ENCODE measurements around the gene ADPRHL1.

ADPRHL1 gene

DNA sequence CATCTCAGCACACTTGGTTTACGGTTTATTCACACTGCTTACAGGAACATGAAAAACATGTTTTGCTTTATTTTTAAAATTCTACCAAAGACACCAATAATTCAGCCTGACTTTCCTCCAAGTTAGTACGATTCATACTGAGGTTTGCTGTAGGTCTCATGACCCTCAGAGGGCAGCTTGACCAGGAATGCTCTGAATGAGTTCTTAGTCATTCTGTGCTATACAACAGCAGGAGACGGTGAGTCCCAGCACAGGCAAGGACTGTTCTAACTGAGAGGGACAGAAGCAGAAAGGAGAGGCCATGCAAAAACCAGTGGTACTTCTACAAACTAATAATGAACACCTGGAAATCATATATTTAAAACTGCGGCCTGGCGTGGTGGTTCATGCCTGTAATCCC, 95.8 kb downstream of the ADPRHL1 start:
- no peak for ATAC-seq (ENCODE audit: low read depth)
- Histone ChIP-seq H3K27me3 (ENCODE audit: insufficient read depth, poor library complexity, severe bottlenecking) (no peaks in the 10 kb centered on the region), H3K4me1 (ENCODE audit: insufficient read depth, poor library complexity, severe bottlenecking) (no peaks in the 10 kb centered on the region), H3K27ac (ENCODE audit: poor library complexity, severe bottlenecking) (no peak overlapping the region), H3K9me3 (ENCODE audit: severe bottlenecking) (no peaks in the 10 kb centered on the region), H3K36me3 (ENCODE audit: low read depth) (no peaks in the 10 kb centered on the region), H3K4me3 (ENCODE audit: severe bottlenecking) (no peak overlapping the region)
- TF ChIP-seq, protein P1, sequence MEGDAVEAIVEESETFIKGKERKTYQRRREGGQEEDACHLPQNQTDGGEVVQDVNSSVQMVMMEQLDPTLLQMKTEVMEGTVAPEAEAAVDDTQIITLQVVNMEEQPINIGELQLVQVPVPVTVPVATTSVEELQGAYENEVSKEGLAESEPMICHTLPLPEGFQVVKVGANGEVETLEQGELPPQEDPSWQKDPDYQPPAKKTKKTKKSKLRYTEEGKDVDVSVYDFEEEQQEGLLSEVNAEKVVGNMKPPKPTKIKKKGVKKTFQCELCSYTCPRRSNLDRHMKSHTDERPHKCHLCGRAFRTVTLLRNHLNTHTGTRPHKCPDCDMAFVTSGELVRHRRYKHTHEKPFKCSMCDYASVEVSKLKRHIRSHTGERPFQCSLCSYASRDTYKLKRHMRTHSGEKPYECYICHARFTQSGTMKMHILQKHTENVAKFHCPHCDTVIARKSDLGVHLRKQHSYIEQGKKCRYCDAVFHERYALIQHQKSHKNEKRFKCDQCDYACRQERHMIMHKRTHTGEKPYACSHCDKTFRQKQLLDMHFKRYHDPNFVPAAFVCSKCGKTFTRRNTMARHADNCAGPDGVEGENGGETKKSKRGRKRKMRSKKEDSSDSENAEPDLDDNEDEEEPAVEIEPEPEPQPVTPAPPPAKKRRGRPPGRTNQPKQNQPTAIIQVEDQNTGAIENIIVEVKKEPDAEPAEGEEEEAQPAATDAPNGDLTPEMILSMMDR (IDR thresholded peaks at IDR 0.05; ENCODE audit: poor library complexity, severe bottlenecking): no peak
- DNase-seq (ENCODE audit: low spot score): no peak

DNA sequence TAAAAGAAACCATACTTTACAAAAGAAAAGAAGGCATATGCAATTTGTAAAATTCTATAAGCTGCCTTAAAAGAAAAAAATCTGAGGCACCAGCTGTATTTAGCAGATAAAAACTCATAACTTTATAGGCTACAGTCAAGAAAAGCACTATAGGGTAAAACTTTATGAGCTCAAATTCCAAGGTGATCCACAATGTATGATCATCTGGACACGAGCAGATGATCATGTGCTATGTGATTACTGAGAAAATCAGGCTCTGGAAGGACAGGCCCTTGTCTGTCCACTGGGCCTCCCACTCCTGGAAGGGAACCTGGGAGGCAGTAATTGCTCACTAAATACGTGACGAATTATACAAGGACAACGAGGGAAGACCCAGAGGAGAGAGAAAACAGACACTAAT, 96.7 kb downstream of the ADPRHL1 start:
- Histone ChIP-seq H3K9me3 (ENCODE audit: severe bottlenecking) (no peaks in the 10 kb centered on the region), H3K4me1 (ENCODE audit: insufficient read depth, poor library complexity, severe bottlenecking) (no peaks in the 10 kb centered on the region), H3K27me3 (ENCODE audit: insufficient read depth, poor library complexity, severe bottlenecking) (no peaks in the 10 kb centered on the region), H3K27ac (ENCODE audit: poor library complexity, severe bottlenecking) (no peak overlapping the region), H3K4me3 (ENCODE audit: severe bottlenecking) (no peak overlapping the region), H3K36me3 (ENCODE audit: low read depth) (no peaks in the 10 kb centered on the region)
- ATAC-seq (ENCODE audit: low read depth): no peak
- TF ChIP-seq, protein P1 (IDR thresholded peaks at IDR 0.05; ENCODE audit: poor library complexity, severe bottlenecking): no peak
- no peak for DNase-seq (ENCODE audit: low spot score)

DNA sequence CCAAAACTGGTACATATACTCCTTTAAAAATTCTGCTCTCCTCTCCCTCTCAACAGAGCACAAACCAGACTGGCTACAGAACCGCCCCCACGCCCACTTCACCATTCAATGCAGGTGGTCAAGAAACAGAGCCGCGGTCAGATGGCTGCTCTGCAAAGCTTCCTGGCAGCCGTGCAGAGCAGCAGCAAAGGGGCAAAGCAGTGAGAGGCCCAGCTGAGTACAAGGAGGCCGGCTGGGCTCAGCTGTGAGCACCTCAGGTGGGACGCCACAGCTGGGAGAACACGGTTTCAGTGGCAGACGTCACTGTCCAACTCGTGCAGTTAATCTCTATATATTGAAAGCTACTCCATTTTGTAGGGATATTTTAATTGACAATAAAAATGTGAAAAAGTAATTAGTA, 97.7 kb downstream of the ADPRHL1 start:
- no peak overlapping the region for H3K4me3 ChIP-seq (ENCODE audit: severe bottlenecking)
- H3K36me3 ChIP-seq (ENCODE audit: low read depth): no peaks in the 10 kb centered on the region
- DNase-seq (ENCODE audit: low spot score) (no peak), ATAC-seq (ENCODE audit: low read depth) (no peak)
- no peaks in the 10 kb centered on the region for H3K27me3 ChIP-seq (ENCODE audit: insufficient read depth, poor library complexity, severe bottlenecking)
- no peaks in the 10 kb centered on the region for H3K4me1 ChIP-seq (ENCODE audit: insufficient read depth, poor library complexity, severe bottlenecking)
- no peak overlapping the region for H3K27ac ChIP-seq (ENCODE audit: poor library complexity, severe bottlenecking)
- TF ChIP-seq, protein P1 (IDR thresholded peaks at IDR 0.05; ENCODE audit: poor library complexity, severe bottlenecking): no peak
- no peaks in the 10 kb centered on the region for H3K9me3 ChIP-seq (ENCODE audit: severe bottlenecking)

DNA sequence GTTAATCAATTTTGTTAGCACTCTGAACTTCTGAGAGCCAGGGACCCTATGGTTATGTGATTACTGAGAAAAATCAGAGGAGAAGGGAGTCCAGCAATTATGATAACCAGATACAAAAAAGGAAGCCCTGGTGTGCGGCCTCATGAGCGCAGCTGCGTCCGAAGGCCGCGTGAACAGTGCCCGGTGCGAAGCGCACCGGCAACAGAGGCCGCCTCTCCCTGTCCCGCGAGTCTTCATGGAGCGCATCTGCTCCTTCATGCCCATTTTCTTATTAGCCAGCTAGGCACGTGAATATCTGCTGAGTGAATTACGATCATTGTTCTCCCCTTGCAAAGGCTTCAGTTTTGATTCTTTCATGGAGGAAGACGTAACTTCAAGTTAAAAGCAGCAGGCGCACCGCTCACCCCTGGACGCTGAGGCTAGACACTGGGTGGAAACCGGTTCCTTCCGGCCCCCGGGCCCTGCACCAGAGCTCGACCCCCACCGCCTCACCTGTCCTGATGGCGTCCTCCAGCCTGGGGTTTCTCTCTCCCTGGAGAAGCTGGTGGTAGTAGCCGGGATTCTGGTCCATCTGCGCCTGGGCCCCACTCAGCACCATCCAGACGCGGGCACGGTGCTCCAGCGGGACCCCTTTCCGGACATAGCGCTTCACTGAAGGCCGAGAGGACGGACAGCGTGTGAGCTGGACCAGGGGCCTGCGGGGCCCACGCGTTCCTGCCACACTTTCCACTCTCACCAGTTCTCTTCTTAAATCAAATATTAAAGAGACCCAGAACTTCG, 98.3 kb downstream of the ADPRHL1 start:
- H3K4me3 ChIP-seq (ENCODE audit: severe bottlenecking): no peak overlapping the region
- H3K36me3 ChIP-seq (ENCODE audit: low read depth): no peaks in the 10 kb centered on the region
- no peak overlapping the region for H3K27ac ChIP-seq (ENCODE audit: poor library complexity, severe bottlenecking)
- no peaks in the 10 kb centered on the region for H3K27me3 ChIP-seq (ENCODE audit: insufficient read depth, poor library complexity, severe bottlenecking)
- TF ChIP-seq, protein P1 (IDR thresholded peaks at IDR 0.05; ENCODE audit: poor library complexity, severe bottlenecking): no peak
- DNase-seq (ENCODE audit: low spot score) (no peak), ATAC-seq (ENCODE audit: low read depth) (no peak)
- no peaks in the 10 kb centered on the region for H3K4me1 ChIP-seq (ENCODE audit: insufficient read depth, poor library complexity, severe bottlenecking)
- H3K9me3 ChIP-seq (ENCODE audit: severe bottlenecking): no peaks in the 10 kb centered on the region

DNA sequence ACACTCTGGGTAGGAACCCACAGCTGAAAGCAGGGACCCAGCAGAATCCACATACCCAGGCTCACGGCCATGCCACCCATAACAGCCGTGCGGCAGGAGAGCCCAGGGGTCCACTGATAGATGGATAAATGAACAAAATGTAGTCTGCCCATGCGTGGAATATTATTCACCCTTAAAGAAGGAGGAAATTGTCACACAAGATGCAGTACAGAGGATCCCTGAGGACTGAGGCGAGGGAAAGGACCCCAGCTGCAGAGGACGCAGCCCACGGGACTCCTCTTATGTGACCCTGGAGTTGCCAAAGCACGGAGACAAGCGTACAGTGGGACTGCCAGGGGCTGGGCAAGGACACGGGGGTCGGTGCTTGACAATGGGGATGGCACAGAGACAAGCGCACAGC, 100.0 kb downstream of the ADPRHL1 start:
- no peak overlapping the region for H3K4me3 ChIP-seq (ENCODE audit: severe bottlenecking)
- H3K4me1 ChIP-seq (ENCODE audit: insufficient read depth, poor library complexity, severe bottlenecking): no peaks in the 10 kb centered on the region
- H3K27me3 ChIP-seq (ENCODE audit: insufficient read depth, poor library complexity, severe bottlenecking): no peaks in the 10 kb centered on the region
- no peak for ATAC-seq (ENCODE audit: low read depth)
- H3K9me3 ChIP-seq (ENCODE audit: severe bottlenecking): no peaks in the 10 kb centered on the region
- no peak for DNase-seq (ENCODE audit: low spot score)
- TF ChIP-seq, protein P1 (IDR thresholded peaks at IDR 0.05; ENCODE audit: poor library complexity, severe bottlenecking): no peak
- 0 out of 2 replicates have a peak, but pooled peaks cover 3% of the 10 kb centered on the region for H3K36me3 ChIP-seq (ENCODE audit: low read depth)
- H3K27ac ChIP-seq (ENCODE audit: poor library complexity, severe bottlenecking): no peak overlapping the region
